Endothelial cell of hepatic sinusoid (primary cell): ENCODE measurements around the gene PHKA2.

Experiments
- in situ Hi-C: cut with HindIII; loops from 2 replicates; pipeline ENCODE4 v1.10.0; 2017; ENCODE audit warnings: low sequenced_read_pairs

Gene PHKA2

DNA sequence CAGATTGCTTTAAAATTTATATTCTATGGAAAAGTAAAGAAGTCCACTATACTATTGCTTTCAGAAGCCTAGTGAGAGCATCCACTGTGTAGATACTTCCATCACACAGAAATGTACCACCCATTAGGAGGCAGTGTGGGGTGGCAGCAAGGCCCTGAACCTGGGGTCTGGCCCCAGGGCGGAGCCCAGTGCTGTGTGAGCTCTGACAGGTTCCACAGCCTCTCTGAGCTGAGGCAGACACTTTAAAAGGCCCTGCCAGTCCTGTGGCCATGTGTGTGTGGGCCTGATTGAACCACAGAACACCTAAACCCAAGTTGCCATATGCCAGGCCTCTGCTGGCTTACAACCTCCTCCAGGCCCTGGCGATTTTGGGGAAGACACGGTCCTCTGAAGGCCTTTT is 49.2 kb downstream of the PHKA2 start:
- in situ Hi-C loops = loop anchor here (25.0 kb wide), 1 partner anchor 403 kb away; the partner anchor contains the start of gene PDHA1

- in situ Hi-C loops = loop anchor here (25.0 kb wide), 1 partner anchor 404 kb away; the partner anchor contains the start of gene PDHA1
Observed at GRCh38 chrX:18933617-18934016, 50.3 kb downstream of the PHKA2 start.

DNA sequence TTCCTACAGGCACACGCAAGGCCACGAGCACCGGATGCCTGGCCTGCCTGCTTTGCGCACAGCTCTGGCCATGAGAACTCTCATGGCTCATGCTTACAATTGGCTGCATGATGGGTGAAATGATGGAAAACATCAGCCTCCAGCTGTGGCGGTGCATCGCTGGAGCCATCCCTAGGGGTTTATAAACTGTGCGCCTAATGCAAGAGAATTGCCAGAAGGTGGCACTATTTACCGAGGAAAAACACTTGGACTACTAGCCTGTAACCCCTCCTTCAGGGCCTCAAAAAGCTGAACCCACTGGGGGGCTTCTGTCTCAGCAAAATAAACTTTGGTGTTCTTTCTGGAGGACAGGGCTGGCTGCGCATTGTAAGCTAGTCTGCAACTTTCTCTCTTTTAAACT is 51.9 kb downstream of the PHKA2 start:
- in situ Hi-C loops = loop anchor here (25.0 kb wide), 1 partner anchor 405 kb away; the partner anchor contains the start of gene PDHA1

DNA sequence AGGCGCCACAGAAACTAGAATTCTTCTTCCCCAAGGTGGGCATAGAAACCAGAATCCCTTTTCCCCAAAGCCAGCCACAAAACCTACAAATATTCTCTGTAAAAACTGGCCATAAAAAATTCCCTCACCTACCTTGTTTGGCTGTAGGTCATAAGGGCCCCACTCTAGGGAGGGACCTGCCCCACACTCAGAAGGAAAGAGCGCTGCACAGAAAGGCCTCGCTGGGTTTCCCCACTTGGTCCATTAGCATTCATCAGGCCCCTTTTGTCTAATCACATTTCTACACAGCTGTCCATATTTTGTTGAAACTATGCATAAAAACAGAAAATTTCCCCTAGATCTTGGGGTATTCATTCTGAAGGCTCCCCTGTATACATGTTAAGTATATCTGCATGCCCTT is 54.1 kb downstream of the PHKA2 start:
- in situ Hi-C loops = loop anchor here (25.0 kb wide), 1 partner anchor 408 kb away; the partner anchor contains the start of gene PDHA1

GRCh38 chrX:18927558-18927957 is 56.4 kb downstream of the PHKA2 start:
- in situ Hi-C loops = loop anchor here (25.0 kb wide), 1 partner anchor 410 kb away; the partner anchor contains the start of gene PDHA1

DNA sequence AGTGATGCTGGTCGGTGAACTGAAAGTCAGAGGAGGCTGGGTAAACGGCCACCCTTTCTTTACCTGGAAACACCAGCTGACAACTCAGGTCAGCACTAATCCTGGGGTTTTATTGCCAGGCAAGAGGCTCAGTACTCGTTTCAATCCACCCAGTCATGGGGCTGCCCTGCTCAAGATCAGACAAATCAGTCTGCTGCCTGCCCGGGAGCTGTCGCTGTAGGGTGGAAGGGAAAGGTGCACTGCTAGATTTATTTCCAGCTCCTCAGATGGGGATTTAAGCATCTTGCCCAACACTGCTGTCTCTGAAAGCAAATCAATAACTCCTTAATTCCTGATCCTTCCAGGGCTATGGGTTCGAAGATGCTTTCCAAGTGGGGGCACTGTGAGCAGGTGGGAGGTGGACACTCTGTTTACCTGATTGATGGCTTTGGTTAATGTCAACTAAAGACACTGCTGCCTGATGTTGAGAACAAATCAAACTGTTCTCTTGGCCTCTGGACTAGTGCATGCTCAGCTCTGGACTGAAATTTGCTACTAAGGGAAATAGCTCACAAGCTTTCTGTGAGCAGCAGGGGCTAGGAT is 59.3 kb downstream of the PHKA2 start:
- in situ Hi-C loops = loop anchor here (25.0 kb wide), 1 partner anchor 413 kb away; the partner anchor contains the start of gene PDHA1

GRCh38 chrX:18920566-18920965 is 63.3 kb downstream of the PHKA2 start:
- in situ Hi-C loops = no loop called here

GRCh38 chrX:18920079-18920478 is 63.8 kb downstream of the PHKA2 start:
- in situ Hi-C loops = no loop called here

GRCh38 chrX:18917831-18918230 is 66.1 kb downstream of the PHKA2 start:
- in situ Hi-C loops = no loop called here

GRCh38 chrX:18906286-18906685 is 77.6 kb downstream of the PHKA2 start:
- in situ Hi-C loops = loop anchor here (5.0 kb wide), 1 partner anchor 36 kb away; no protein-coding TSS in a partner anchor

- in situ Hi-C loops = no loop called here
Observed at GRCh38 chrX:18900401-18900976, 83.4 kb downstream of the PHKA2 start.

GRCh38 chrX:18899796-18900380 is 84.0 kb downstream of the PHKA2 start:
- in situ Hi-C loops = no loop called here

GRCh38 chrX:18898492-18898891 is 85.4 kb downstream of the PHKA2 start:
- in situ Hi-C loops = no loop called here

DNA sequence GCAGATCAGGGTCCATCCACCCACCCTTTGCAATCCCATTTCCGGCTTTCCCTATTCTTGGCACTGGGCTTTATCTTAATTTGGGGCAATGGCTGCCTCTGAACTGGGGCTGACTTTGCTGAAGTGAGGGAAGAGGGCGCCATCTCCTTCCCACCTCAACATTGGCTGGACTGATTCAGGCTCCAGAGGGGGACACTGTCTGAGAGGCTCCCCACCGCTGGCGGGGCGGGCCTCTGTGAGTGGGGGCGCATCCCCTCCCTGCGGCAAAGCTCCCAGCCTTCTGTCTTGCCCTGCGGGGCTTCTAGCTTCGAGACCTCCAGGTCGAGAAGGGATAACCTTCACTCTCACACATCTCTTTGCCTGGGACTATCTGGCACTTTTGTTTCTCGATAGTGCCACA is 85.8 kb downstream of the PHKA2 start:
- in situ Hi-C loops = no loop called here

DNA sequence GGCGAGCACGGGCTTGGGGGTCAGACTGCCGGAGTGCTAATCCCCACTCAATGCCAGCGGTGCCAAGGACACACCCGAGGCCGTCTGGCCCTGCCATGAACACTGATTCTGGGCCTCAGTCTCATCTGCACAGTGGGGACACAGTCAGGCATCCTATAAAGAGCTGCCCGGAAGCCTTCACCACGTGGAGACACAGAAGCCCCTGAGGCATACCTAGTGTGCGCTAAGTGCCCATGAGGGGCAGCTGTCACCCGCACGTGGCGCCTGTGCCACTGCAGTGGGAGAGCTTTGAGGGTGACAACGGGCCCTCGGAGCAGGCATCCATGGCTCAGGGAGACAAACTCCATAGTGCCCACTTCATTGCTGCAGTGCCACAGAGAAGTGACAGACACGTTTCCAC is 86.3 kb downstream of the PHKA2 start:
- in situ Hi-C loops = no loop called here

DNA sequence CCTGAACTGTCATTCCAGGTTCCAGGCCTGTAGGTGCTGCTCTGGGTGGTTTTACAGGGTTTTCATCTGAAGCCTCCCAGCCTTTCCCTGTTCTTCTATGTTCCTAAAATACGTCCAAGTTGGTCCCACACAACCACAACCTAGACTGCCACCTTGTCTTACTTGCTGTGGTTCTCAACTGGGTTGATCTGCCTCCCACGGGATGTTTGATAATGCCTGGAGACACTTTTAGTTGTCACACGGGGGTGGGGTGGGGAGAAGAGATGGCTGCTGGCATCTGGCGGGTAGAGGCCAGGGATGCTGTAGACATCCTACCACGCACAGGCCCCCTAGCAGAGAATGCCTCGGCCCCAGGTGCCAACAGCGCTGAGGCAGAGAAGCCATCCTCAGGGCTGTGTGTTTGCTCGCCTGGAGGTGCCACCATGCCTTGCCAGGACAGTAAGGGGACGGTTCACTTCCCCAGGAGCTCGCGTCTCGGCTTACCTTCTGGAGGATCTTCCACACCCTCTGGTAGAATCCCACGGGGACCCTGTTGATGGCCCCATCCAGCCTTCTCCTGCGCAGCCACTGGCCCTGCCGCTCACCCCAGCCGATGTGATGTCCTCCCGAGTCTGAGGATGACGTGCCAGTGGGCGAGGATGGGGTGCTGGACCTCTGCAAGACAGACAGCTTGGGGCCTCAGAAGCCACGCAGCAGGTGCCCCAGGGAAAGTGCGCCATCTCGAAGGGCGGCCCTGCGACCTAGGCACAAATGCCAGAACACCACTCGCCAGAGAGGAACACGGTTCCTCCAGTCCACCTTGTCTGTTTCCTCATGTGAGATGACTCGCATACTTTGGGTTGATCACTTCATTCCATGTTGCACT is 87.0 kb downstream of the PHKA2 start:
- in situ Hi-C loops = no loop called here

DNA sequence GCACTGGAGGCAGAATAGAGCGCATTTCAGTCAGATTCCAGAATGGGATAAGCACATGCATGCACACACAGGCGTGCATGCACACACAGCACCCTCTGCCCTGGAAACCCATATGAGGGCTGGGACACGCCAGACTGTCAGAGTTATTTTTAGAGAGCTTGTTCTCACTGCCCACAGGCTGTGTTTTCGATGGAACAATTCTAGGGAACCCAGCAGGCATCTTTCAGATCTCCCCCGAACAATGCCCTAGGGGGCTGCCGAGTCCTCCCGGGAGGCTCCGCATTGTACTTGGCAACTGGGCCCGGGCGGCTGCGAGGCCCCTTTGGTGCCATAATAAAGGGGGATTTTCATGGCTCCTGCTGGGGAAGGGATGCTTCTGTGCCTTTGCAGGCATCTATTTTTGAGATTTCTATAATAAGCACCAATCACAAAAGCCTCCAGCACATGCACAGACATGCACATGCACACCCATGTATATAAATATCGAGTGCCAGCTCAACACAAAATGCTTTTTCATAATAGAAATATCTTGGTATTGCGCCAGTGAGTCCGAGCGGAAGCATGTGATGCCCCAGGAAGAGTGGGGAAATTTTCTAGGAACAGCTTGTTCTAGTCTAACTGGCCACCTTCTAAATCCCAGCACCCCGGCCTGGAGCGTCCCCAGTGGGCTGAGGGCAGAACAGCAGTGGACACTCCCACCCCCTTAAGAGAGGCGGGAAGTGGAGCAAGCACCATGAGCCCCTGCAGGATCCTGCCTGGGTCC is 88.5 kb downstream of the PHKA2 start:
- in situ Hi-C loops = no loop called here

- in situ Hi-C loops = no loop called here
Observed at GRCh38 chrX:18894156-18894555, 89.8 kb downstream of the PHKA2 start.

DNA sequence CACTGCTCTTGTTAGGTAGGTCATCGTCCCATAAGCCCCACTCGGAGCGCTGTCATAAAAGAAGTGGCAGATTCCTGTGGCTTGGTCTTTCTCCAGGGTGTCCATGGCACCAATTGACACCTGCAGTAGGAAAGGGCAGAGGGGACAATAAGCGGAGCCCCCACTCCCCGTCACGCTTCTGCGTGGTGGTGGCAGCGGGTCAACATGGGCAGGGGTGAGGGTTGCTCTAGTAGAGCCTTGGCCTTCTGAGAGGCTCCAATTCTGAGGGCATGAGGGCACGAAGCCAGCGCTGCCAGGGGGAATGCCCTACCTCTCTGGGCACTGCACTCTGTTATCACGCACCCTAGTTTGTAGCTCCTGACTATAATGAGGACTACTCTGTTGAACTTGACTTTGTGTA is 90.4 kb downstream of the PHKA2 start:
- in situ Hi-C loops = no loop called here

DNA sequence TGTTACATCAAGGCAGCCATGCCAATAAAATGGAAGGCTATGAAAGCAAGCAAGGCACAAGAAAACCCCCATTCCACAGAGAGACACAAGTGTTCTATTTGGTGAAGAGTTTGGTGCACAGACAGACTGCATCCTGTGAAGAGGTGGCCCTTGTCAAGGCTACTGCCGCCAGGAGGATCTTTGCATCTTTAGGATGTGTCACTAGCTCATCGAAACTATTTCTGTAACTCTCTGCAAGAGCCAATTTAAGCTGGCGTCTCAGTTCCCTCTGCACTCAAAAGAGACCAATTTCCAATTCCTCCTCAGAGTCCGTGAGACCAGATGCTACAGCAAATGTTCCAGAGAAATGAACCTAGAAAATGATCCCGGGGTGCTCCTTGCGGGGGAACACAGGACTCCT is 91.0 kb downstream of the PHKA2 start:
- in situ Hi-C loops = no loop called here
